Stimulated activated naive CD8-positive, alpha-beta T cell treated with anti-CD3 and anti-CD28 coated beads, Interleukin-15, Interleukin-2, amounts not matched to agents 100 ng/mL and 50 ng/mL, for 24 hours (primary cell): Measurements from ENCODE around the gene PPIB.
A peak's percentile ranks its signal among the peaks of the same experiment; 100 is the strongest.

ENCODE experiments used
- H3K27ac Mint-ChIP-seq: one replicate; pipeline ENCODE4 v1.8.0; 2021; ENCODE audit warnings: mild to moderate bottlenecking, mixed read lengths
- H3K27me3 Mint-ChIP-seq: one replicate; pipeline ENCODE4 v1.8.0; 2021; ENCODE audit warnings: mixed read lengths
- H3K36me3 Mint-ChIP-seq: one replicate; pipeline ENCODE4 v1.8.0; 2021; ENCODE audit warnings: low read depth, mixed read lengths
- H3K4me1 Mint-ChIP-seq: one replicate; pipeline ENCODE4 v1.8.0; 2021; ENCODE audit warnings: low read depth, mixed read lengths
- H3K4me3 Mint-ChIP-seq: one replicate; pipeline ENCODE4 v1.8.0; 2021; ENCODE audit warnings: mild to moderate bottlenecking, mixed read lengths
- H3K9me3 Mint-ChIP-seq: one replicate; pipeline ENCODE4 v1.8.0; 2021; ENCODE audit warnings: mixed read lengths

PPIB gene

GRCh38 chr15:64149893-64150578 is 12.8 kb downstream of the PPIB start:
- Mint-ChIP-seq H3K27me3 (peaks cover 4% of the 10 kb centered on the region), H3K27ac (no peak overlapping the region), H3K4me1 (peaks cover 34% of the 10 kb centered on the region), H3K36me3 (peaks cover 5% of the 10 kb centered on the region), H3K4me3 (no peak overlapping the region), H3K9me3 (no peaks in the 10 kb centered on the region)

GRCh38 chr15:64149424-64149823 is 13.4 kb downstream of the PPIB start:
- Mint-ChIP-seq H3K27ac (no peak overlapping the region), H3K9me3 (no peaks in the 10 kb centered on the region), H3K36me3 (peaks cover 4% of the 10 kb centered on the region), H3K27me3 (peaks cover 4% of the 10 kb centered on the region), H3K4me1 (peaks cover 32% of the 10 kb centered on the region), H3K4me3 (peak overlapping the region; percentile 9)

GRCh38 chr15:64148581-64148980 is 14.2 kb downstream of the PPIB start:
- H3K36me3 Mint-ChIP-seq = no peaks in the 10 kb centered on the region
- H3K27ac Mint-ChIP-seq = no peak overlapping the region
- H3K4me1 Mint-ChIP-seq = peaks cover 26% of the 10 kb centered on the region
- no peak overlapping the region for H3K4me3 Mint-ChIP-seq
- no peaks in the 10 kb centered on the region for H3K9me3 Mint-ChIP-seq
- peaks cover 3% of the 10 kb centered on the region for H3K27me3 Mint-ChIP-seq

- no peaks in the 10 kb centered on the region for H3K9me3 Mint-ChIP-seq
These were observed 14.7 kb downstream of the PPIB start for GRCh38 chr15:64148168-64148567.

GRCh38 chr15:64146885-64147681 is 15.7 kb downstream of the PPIB start:
- H3K36me3 Mint-ChIP-seq = no peaks in the 10 kb centered on the region
- H3K4me3 Mint-ChIP-seq = no peak overlapping the region
- peaks cover 16% of the 10 kb centered on the region for H3K4me1 Mint-ChIP-seq
- H3K27me3 Mint-ChIP-seq = no peaks in the 10 kb centered on the region
- no peaks in the 10 kb centered on the region for H3K9me3 Mint-ChIP-seq
- no peak overlapping the region for H3K27ac Mint-ChIP-seq

More at GRCh38 chr15:64148168-64148567, 14.7 kb downstream of the PPIB start:
- peaks cover 23% of the 10 kb centered on the region for H3K4me1 Mint-ChIP-seq
- no peak overlapping the region for H3K27ac Mint-ChIP-seq
- no peaks in the 10 kb centered on the region for H3K36me3 Mint-ChIP-seq
- no peaks in the 10 kb centered on the region for H3K27me3 Mint-ChIP-seq
- no peak overlapping the region for H3K4me3 Mint-ChIP-seq

- Mint-ChIP-seq H3K36me3 (no peaks in the 10 kb centered on the region), H3K4me3 (no peak overlapping the region), H3K27me3 (no peaks in the 10 kb centered on the region), H3K9me3 (no peaks in the 10 kb centered on the region), H3K27ac (no peak overlapping the region), H3K4me1 (peaks cover 16% of the 10 kb centered on the region)
These were observed 16.3 kb downstream of the PPIB start for GRCh38 chr15:64146520-64146884.

- no peaks in the 10 kb centered on the region for H3K36me3 Mint-ChIP-seq
- peaks cover 15% of the 10 kb centered on the region for H3K4me1 Mint-ChIP-seq
- no peaks in the 10 kb centered on the region for H3K27me3 Mint-ChIP-seq
- no peak overlapping the region for H3K27ac Mint-ChIP-seq
- H3K9me3 Mint-ChIP-seq = no peaks in the 10 kb centered on the region
- H3K4me3 Mint-ChIP-seq = no peak overlapping the region
These were observed 16.8 kb downstream of the PPIB start for GRCh38 chr15:64146041-64146440.

- no peaks in the 10 kb centered on the region for H3K27me3 Mint-ChIP-seq
- H3K36me3 Mint-ChIP-seq = peaks cover 4% of the 10 kb centered on the region
- H3K4me1 Mint-ChIP-seq = peaks cover 5% of the 10 kb centered on the region
- peak overlapping the region; percentile 66 for H3K27ac Mint-ChIP-seq
- no peak overlapping the region for H3K4me3 Mint-ChIP-seq
- no peaks in the 10 kb centered on the region for H3K9me3 Mint-ChIP-seq
These were observed 18.1 kb downstream of the PPIB start for GRCh38 chr15:64144565-64145281.

- peak overlapping the region; percentile 61 for H3K27ac Mint-ChIP-seq
- H3K4me3 Mint-ChIP-seq = no peak overlapping the region
- no peaks in the 10 kb centered on the region for H3K9me3 Mint-ChIP-seq
- peaks cover 4% of the 10 kb centered on the region for H3K36me3 Mint-ChIP-seq
- no peaks in the 10 kb centered on the region for H3K4me1 Mint-ChIP-seq
- no peaks in the 10 kb centered on the region for H3K27me3 Mint-ChIP-seq
These were observed 18.6 kb downstream of the PPIB start for GRCh38 chr15:64144192-64144564.

GRCh38 chr15:64143276-64143675 is 19.5 kb downstream of the PPIB start:
- Mint-ChIP-seq H3K4me3 (no peak overlapping the region), H3K27me3 (no peaks in the 10 kb centered on the region), H3K9me3 (no peaks in the 10 kb centered on the region), H3K27ac (no peak overlapping the region), H3K36me3 (peaks cover 5% of the 10 kb centered on the region), H3K4me1 (no peaks in the 10 kb centered on the region)

GRCh38 chr15:64141798-64142512 is 20.9 kb downstream of the PPIB start:
- no peaks in the 10 kb centered on the region for H3K4me1 Mint-ChIP-seq
- H3K9me3 Mint-ChIP-seq = no peaks in the 10 kb centered on the region
- peaks cover 11% of the 10 kb centered on the region for H3K36me3 Mint-ChIP-seq
- H3K27me3 Mint-ChIP-seq = no peaks in the 10 kb centered on the region
- no peak overlapping the region for H3K27ac Mint-ChIP-seq
- H3K4me3 Mint-ChIP-seq = no peak overlapping the region

GRCh38 chr15:64138331-64138941 is 24.4 kb downstream of the PPIB start:
- Mint-ChIP-seq H3K36me3 (peaks cover 35% of the 10 kb centered on the region), H3K27me3 (no peaks in the 10 kb centered on the region)

GRCh38 chr15:64137226-64137833 is 25.5 kb downstream of the PPIB start:
- Mint-ChIP-seq H3K9me3 (no peaks in the 10 kb centered on the region), H3K4me1 (no peaks in the 10 kb centered on the region), H3K27ac (no peak overlapping the region), H3K36me3 (peaks cover 44% of the 10 kb centered on the region), H3K4me3 (no peak overlapping the region), H3K27me3 (no peaks in the 10 kb centered on the region)

More at GRCh38 chr15:64138331-64138941, 24.4 kb downstream of the PPIB start:
- H3K27ac Mint-ChIP-seq = no peak overlapping the region
- H3K4me3 Mint-ChIP-seq = no peak overlapping the region
- H3K9me3 Mint-ChIP-seq = no peaks in the 10 kb centered on the region
- no peaks in the 10 kb centered on the region for H3K4me1 Mint-ChIP-seq

GRCh38 chr15:64136347-64136746 is 26.5 kb downstream of the PPIB start:
- Mint-ChIP-seq H3K36me3 (peaks cover 52% of the 10 kb centered on the region), H3K4me3 (no peak overlapping the region), H3K27me3 (no peaks in the 10 kb centered on the region), H3K4me1 (no peaks in the 10 kb centered on the region), H3K27ac (no peak overlapping the region), H3K9me3 (no peaks in the 10 kb centered on the region)
